Measurements from ENCODE around the gene SETD3. TPM values are rescaled to one million over a fixed set of nuclear protein-coding genes. Genes with fewer than 3 reads are reported as not detected.

SETD3 gene
- 49.1 and 49.8 TPM in 2 replicates for total RNA-seq
- long read RNA-seq, transcript SETD3-202 (13 exons, 2,878 nt), result major isoform, 126 of 166 reads
- long read RNA-seq, partial matches to known transcripts, result 12 of 166 reads
- long read RNA-seq, other reads (novel, unspliced or antisense), result 27 of 166 reads

DNA sequence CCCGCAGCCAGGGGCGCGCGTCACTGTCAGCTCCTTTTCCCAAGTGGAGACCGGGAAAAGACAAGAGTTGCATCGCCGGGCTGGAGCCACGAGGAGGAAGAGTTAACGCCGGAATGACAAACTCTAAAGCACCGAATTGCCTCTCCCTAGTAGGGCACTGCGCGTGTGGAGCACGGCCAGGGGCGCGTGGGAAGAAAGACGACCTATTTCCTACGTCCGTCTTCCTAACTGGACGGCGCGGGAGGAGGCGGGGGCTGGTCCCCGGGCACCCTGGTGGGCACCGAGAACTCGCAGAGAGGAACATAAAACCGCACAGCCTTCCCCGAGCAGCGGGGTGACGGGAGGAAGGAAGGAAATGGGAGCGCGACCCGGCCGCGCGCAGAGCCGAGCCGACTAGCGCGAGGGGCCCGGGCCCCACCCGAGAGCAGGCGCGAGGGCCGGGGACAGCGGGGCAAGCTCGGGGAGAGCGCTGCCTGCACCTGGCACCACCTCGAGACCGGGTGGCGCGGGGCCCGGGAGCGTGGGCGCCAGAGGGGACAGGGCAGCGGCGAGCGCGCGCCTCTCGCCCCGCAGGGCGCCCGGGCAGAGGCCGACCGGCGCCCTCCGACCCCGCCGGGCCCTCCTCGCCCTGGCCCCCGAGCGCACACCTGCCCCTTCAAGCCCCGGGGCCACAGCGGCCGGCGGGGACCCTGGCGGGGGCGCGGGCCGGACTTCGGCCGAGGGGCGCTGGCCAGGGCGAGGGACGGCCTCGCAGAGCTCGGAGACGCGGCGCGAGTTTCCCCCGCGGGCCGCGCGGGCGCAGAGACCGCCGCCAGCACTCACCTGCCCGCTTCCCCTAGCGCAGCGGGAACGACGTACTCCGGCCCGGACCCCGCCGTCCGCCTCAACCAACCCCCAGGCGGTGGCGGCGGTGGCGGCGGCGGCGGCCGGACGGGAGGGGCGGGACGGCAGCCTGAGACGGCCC is at the start of gene SETD3:
Gene SETD3 (minus strand): TSS at position 954 of the 964 bp plus-strand sequence. CDS start 15,054 bp downstream, outside the sequence.
- H3K27ac Mint-ChIP-seq (ENCODE audit: unreplicated experiment), result peak within 1 kb of the TSS; percentile 98
- no peaks in the 10 kb centered on the region for H3K36me3 Mint-ChIP-seq (ENCODE audit: unreplicated experiment)
- H3K4me1 Mint-ChIP-seq (ENCODE audit: unreplicated experiment), result peaks cover 42% of the 10 kb centered on the region
- DNase-seq (ENCODE audit: extremely low spot score, unreplicated experiment), result peak; percentile 88
- peak; percentile 21 for TF ChIP-seq CTCF (IDR thresholded peaks at IDR 0.05)
- H3K4me3 Mint-ChIP-seq (ENCODE audit: unreplicated experiment), result peak within 1 kb of the TSS; percentile 95
- H3K9me3 Mint-ChIP-seq (ENCODE audit: unreplicated experiment), result no peaks in the 10 kb centered on the region
- no peaks in the 10 kb centered on the region for H3K27me3 Mint-ChIP-seq (ENCODE audit: unreplicated experiment)

DNA sequence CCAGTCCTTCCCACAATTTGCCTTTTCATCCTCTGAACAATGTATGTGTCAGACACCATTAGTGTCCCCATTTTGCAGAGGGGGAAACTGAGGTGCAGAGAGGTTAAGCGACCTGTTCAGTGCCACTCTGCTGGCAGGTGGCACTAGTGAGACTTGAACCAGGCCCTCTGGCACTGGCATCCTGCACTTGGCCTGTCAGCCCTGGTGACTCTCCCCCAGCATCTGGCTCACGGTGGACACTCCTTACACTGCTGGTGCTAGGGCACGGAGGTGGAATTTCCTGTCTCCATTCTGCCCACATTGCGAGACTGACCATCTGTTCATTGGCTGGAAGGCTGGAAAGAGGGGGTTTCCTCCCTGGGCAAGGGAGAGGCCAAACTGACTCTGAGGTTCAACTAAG is 49.2 kb upstream of the SETD3 start:
- no peak for DNase-seq (ENCODE audit: extremely low spot score, unreplicated experiment)
- Mint-ChIP-seq H3K4me3 (ENCODE audit: unreplicated experiment) (no peak overlapping the region), H3K27me3 (ENCODE audit: unreplicated experiment) (no peaks in the 10 kb centered on the region), H3K9me3 (ENCODE audit: unreplicated experiment) (no peaks in the 10 kb centered on the region), H3K27ac (ENCODE audit: unreplicated experiment) (peak overlapping the region; percentile 92), H3K4me1 (ENCODE audit: unreplicated experiment) (peaks cover 49% of the 10 kb centered on the region), H3K36me3 (ENCODE audit: unreplicated experiment) (no peaks in the 10 kb centered on the region)
- TF ChIP-seq CTCF (IDR thresholded peaks at IDR 0.05), result no peak

DNA sequence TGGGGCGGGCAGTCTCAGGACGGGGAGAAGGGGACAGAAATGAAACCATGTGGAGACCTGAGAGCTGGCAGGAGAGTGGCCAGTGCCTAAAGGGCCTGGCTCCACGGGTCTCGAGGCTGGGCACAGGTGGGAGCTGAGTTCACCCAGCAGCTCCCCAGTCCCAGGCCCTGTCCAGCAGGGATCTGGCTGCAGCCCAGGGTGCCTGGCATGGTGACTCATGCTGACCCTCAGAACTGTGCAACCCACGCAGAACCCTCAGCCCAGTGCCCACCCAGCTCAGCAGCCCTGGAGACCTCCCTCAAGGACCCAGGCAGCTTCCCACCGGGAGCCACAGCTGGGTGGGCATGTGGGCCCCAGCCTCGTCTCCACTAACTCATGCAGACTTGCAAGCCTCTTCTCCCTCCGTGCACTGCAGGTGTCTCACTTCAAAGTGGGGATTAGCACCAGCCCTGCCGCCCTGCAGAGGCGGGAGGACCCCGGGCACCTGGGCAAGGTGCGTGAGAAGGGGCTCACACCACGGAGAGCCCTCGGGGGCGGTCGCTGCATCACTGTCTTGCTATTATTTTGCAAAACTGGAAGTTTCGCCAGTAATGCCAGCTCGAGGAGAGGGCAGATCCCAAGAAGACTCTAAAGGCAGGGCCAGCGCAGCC is 46.9 kb upstream of the SETD3 start:
- Mint-ChIP-seq H3K27ac (ENCODE audit: unreplicated experiment) (no peak overlapping the region), H3K4me1 (ENCODE audit: unreplicated experiment) (peaks cover 56% of the 10 kb centered on the region), H3K36me3 (ENCODE audit: unreplicated experiment) (no peaks in the 10 kb centered on the region), H3K4me3 (ENCODE audit: unreplicated experiment) (no peak overlapping the region), H3K27me3 (ENCODE audit: unreplicated experiment) (no peaks in the 10 kb centered on the region), H3K9me3 (ENCODE audit: unreplicated experiment) (no peaks in the 10 kb centered on the region)
- TF ChIP-seq CTCF (IDR thresholded peaks at IDR 0.05), result no peak
- no peak for DNase-seq (ENCODE audit: extremely low spot score, unreplicated experiment)

DNA sequence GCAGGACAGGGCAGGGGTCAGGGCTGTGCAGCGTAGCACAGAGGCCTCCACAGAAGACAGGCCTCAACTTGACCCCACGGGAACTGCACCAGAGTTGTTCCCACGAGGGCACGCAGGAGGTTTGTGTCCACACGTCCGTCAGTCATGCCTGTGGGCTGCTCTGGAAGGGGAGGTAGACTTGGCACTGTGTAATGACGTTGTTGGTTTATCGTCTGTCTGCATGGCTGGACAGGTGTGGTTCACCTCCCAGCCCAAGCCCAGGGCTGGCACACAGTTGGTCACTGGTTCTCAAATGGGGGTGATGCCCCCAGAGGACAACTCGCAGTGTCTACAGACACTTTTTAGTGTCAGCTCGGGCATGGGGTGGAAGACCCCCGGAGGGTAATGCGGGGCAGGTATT is 46.4 kb upstream of the SETD3 start:
- no peak for TF ChIP-seq CTCF (IDR thresholded peaks at IDR 0.05)
- no peaks in the 10 kb centered on the region for H3K27me3 Mint-ChIP-seq (ENCODE audit: unreplicated experiment)
- DNase-seq (ENCODE audit: extremely low spot score, unreplicated experiment), result no peak
- no peaks in the 10 kb centered on the region for H3K36me3 Mint-ChIP-seq (ENCODE audit: unreplicated experiment)
- peaks cover 55% of the 10 kb centered on the region for H3K4me1 Mint-ChIP-seq (ENCODE audit: unreplicated experiment)
- H3K4me3 Mint-ChIP-seq (ENCODE audit: unreplicated experiment), result no peak overlapping the region
- H3K9me3 Mint-ChIP-seq (ENCODE audit: unreplicated experiment), result no peaks in the 10 kb centered on the region
- H3K27ac Mint-ChIP-seq (ENCODE audit: unreplicated experiment), result no peak overlapping the region

DNA sequence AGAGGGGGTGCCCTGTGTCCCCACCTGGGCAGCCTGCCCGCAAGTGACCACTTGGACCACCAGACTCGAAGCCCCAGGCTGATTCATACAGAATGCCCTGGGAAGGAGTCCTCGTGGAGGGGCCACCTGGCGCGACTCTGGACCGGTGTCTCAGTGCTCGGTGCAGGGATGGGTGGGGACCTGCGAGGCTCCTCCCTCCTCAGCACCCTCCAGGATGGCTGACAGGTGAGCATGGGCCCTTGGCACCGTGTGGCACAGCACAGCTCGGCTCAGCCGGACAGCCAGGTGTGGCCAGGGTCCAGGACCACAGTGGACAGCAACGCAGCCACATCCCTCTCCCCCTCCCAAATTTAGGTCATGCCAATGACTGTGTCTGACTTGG is 45.0 kb upstream of the SETD3 start:
- no peaks in the 10 kb centered on the region for H3K9me3 Mint-ChIP-seq (ENCODE audit: unreplicated experiment)
- H3K4me1 Mint-ChIP-seq (ENCODE audit: unreplicated experiment), result peaks cover 44% of the 10 kb centered on the region
- H3K4me3 Mint-ChIP-seq (ENCODE audit: unreplicated experiment), result no peak overlapping the region
- no peaks in the 10 kb centered on the region for H3K36me3 Mint-ChIP-seq (ENCODE audit: unreplicated experiment)
- no peak for DNase-seq (ENCODE audit: extremely low spot score, unreplicated experiment)
- H3K27ac Mint-ChIP-seq (ENCODE audit: unreplicated experiment), result no peak overlapping the region
- TF ChIP-seq CTCF (IDR thresholded peaks at IDR 0.05), result no peak
- H3K27me3 Mint-ChIP-seq (ENCODE audit: unreplicated experiment), result no peaks in the 10 kb centered on the region
